T47D (cell line): ENCODE data around the gene PTPRT.

ENCODE experiments used
- DNase-seq, 2 experiments: peaks; one replicate each; pipeline versions ENCODE4 v3.0.0 to v3.0.0-alpha.2; 2011 to 2012; ENCODE audit warnings: low read depth in 1 of 2, low spot score in 1 of 2
- JUND ChIP-seq: IDR thresholded peaks from 2 replicates; pipeline ENCODE4 v1.6.1; 2012; ENCODE audit warnings: low read depth
- in situ Hi-C: cut with HindIII; loops from 2 replicates; pipeline ENCODE4 v1.10.0; 2016; ENCODE audit warnings: low sequenced_read_pairs, low pct_unique_long_range_greater_than_20kb

Gene PTPRT

GRCh38 chr20:42447270-42447669 lies 742.4 kb downstream of the PTPRT start:
- TF ChIP-seq JUND = no peak
- in situ Hi-C loops = no loop called here
- no peak for DNase-seq

- in situ Hi-C loops = no loop called here
- no peak for DNase-seq
- TF ChIP-seq JUND = no peak
Observed at GRCh38 chr20:42444799-42445198, 744.9 kb downstream of the PTPRT start.

GRCh38 chr20:42443200-42443599 lies 746.5 kb downstream of the PTPRT start:
- TF ChIP-seq JUND = no peak
- DNase-seq = no peak
- in situ Hi-C loops = no loop called here

GRCh38 chr20:42442716-42443115 lies 747.0 kb downstream of the PTPRT start:
- no peak for TF ChIP-seq JUND
- DNase-seq = no peak
- in situ Hi-C loops = no loop called here

GRCh38 chr20:42441864-42442331 lies 747.8 kb downstream of the PTPRT start:
- TF ChIP-seq JUND = no peak
- in situ Hi-C loops = no loop called here
- no peak for DNase-seq

- DNase-seq = no peak
- TF ChIP-seq JUND = no peak
- in situ Hi-C loops = no loop called here
Observed at GRCh38 chr20:42441196-42441863, 748.4 kb downstream of the PTPRT start.

- in situ Hi-C loops = no loop called here
- no peak for TF ChIP-seq JUND
Observed at GRCh38 chr20:42435230-42435629, 754.5 kb downstream of the PTPRT start.

GRCh38 chr20:42432496-42433334 lies 757.0 kb downstream of the PTPRT start:
- no peak for DNase-seq
- in situ Hi-C loops = no loop called here
- TF ChIP-seq JUND = no peak

More at GRCh38 chr20:42435230-42435629, 754.5 kb downstream of the PTPRT start:
- DNase-seq = no peak

GRCh38 chr20:42430598-42430997 lies 759.1 kb downstream of the PTPRT start:
- TF ChIP-seq JUND = no peak
- in situ Hi-C loops = no loop called here

GRCh38 chr20:42429761-42430458 lies 759.8 kb downstream of the PTPRT start:
- in situ Hi-C loops = no loop called here
- TF ChIP-seq JUND = no peak
- DNase-seq = no peak

More at GRCh38 chr20:42430598-42430997, 759.1 kb downstream of the PTPRT start:
- no peak for DNase-seq

GRCh38 chr20:42419814-42420532 lies 769.7 kb downstream of the PTPRT start:
- in situ Hi-C loops = no loop called here
- no peak for DNase-seq
- TF ChIP-seq JUND = no peak

- no peak for TF ChIP-seq JUND
- in situ Hi-C loops = no loop called here
- no peak for DNase-seq
Observed at GRCh38 chr20:42406826-42407225, 782.9 kb downstream of the PTPRT start.
